PC-3 (cell line): ENCODE results near the gene CUL3.

Experiments
- EZH2 ChIP-seq: fragments of 300-600 bp; sonication (generic); IDR thresholded peaks from one replicate; pipeline ENCODE4 v1.6.1; 2017; ENCODE audit warnings: antibody characterized with exemption, mild to moderate bottlenecking, low read length; ENCODE audit not compliant: unreplicated experiment
- EZH2phosphoT487 ChIP-seq: fragments of 300-600 bp; sonication (generic); IDR thresholded peaks from 2 replicates; pipeline ENCODE4 v1.6.1; 2018; ENCODE audit warnings: mild to moderate bottlenecking, antibody characterized with exemption, low read length, borderline replicate concordance
- TF ChIP-seq, protein P1 (sequence below): fragments of 300-600 bp; sonication (generic); conservative IDR thresholded peaks from 2 replicates; pipeline ENCODE4 v1.5.1; 2017; ENCODE audit warnings: antibody characterized with exemption, low read depth, mild to moderate bottlenecking, low read length

DNA sequence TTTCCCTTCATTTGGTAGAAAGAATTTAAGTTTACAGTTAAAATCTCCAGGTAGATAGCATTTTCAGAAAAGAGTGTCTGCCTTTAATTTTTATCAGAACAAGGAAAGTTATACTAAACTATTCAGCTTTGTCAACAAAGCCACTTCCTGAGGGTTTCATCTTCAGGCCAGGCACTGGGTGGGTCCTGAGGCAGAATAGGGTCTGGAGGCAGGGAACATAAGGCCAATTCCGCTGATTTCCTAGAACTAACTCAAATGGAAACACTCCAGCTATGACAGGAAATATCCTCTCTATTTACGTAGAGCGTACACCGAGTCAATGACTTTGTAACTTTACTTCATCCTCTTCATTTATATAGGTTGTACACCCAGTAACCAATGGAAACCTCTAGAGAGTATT lies 150.5 kb downstream of the CUL3 start:
- TF ChIP-seq, protein P1, sequence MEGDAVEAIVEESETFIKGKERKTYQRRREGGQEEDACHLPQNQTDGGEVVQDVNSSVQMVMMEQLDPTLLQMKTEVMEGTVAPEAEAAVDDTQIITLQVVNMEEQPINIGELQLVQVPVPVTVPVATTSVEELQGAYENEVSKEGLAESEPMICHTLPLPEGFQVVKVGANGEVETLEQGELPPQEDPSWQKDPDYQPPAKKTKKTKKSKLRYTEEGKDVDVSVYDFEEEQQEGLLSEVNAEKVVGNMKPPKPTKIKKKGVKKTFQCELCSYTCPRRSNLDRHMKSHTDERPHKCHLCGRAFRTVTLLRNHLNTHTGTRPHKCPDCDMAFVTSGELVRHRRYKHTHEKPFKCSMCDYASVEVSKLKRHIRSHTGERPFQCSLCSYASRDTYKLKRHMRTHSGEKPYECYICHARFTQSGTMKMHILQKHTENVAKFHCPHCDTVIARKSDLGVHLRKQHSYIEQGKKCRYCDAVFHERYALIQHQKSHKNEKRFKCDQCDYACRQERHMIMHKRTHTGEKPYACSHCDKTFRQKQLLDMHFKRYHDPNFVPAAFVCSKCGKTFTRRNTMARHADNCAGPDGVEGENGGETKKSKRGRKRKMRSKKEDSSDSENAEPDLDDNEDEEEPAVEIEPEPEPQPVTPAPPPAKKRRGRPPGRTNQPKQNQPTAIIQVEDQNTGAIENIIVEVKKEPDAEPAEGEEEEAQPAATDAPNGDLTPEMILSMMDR, result no peak
- no peak for TF ChIP-seq EZH2phosphoT487
- no peak for TF ChIP-seq EZH2
